GM12891 (cell line): ENCODE data around the gene EPB41.

ENCODE experiments used
- PAX5 ChIP-seq: IDR thresholded peaks from 2 replicates; pipeline ENCODE4 v1.6.1; 2011; ENCODE audit warnings: low read length, moderate library complexity, mild to moderate bottlenecking; ENCODE audit not compliant: insufficient read depth, severe bottlenecking
- POLR2A ChIP-seq: IDR thresholded peaks from 2 replicates; pipeline ENCODE4 v1.6.1; 2011; ENCODE audit warnings: low read depth, low read length, control low read depth
- POLR2AphosphoS5 ChIP-seq: IDR thresholded peaks from 2 replicates; pipeline ENCODE4 v1.6.1; 2011; ENCODE audit warnings: low read depth, low read length, control low read depth
- TAF1 ChIP-seq: IDR thresholded peaks from 2 replicates; pipeline ENCODE4 v1.6.1; 2011; ENCODE audit warnings: low read depth, low read length, control low read depth

DNA sequence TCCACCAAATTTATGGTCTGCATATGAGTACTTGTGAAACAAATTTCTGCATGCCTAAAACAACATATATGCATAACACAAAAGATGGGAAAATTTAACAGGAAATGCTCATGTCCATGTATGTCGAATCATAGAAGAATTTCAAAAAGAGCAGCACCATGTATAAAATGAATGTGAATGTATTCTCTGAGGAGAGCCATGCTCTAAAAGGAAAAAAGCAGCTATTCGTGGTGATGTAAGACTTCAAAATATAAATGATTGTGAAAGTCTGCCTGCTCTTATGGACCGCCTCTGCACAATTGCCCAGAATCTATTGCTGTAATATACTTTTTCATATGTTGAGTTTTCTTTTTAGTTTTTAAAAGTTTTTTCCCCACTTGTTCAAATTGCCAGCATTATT, 66.8 kb downstream of the EPB41 start:
- TF ChIP-seq POLR2A = no peak
- TF ChIP-seq POLR2AphosphoS5 = no peak
- no peak for TF ChIP-seq TAF1
- TF ChIP-seq PAX5 = no peak
